ENCODE results near the gene SSBP1. TPM values are rescaled to one million over a fixed set of nuclear protein-coding genes. Genes with fewer than 3 reads are reported as not detected.

Gene SSBP1
- total and polyA plus RNA-seq, 2 experiments from 2014 or later, result 283 to 1,006 TPM

GRCh38 chr7:141785706-141786552, 47.8 kb downstream of the SSBP1 start:
- H3K4me1 Mint-ChIP-seq, result no peaks in the 10 kb centered on the region
- no peaks in the 10 kb centered on the region; the same call in 2 of the 3 replicates for H3K36me3 Mint-ChIP-seq (ENCODE audit: low read depth)
- TF ChIP-seq, protein P1, sequence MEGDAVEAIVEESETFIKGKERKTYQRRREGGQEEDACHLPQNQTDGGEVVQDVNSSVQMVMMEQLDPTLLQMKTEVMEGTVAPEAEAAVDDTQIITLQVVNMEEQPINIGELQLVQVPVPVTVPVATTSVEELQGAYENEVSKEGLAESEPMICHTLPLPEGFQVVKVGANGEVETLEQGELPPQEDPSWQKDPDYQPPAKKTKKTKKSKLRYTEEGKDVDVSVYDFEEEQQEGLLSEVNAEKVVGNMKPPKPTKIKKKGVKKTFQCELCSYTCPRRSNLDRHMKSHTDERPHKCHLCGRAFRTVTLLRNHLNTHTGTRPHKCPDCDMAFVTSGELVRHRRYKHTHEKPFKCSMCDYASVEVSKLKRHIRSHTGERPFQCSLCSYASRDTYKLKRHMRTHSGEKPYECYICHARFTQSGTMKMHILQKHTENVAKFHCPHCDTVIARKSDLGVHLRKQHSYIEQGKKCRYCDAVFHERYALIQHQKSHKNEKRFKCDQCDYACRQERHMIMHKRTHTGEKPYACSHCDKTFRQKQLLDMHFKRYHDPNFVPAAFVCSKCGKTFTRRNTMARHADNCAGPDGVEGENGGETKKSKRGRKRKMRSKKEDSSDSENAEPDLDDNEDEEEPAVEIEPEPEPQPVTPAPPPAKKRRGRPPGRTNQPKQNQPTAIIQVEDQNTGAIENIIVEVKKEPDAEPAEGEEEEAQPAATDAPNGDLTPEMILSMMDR (conservative IDR thresholded peaks at IDR 0.05; ENCODE audit: low read depth in 2 of 2), result peak; percentile 81 to 99
- no peak for TF ChIP-seq EZH2phosphoT487 (IDR thresholded peaks at IDR 0.05; ENCODE audit: unreplicated experiment)
- Histone ChIP-seq H3K79me2 (replicated peaks; ENCODE audit: insufficient read depth) (no peaks in the 10 kb centered on the region), H3K4me1 (ENCODE audit: insufficient read depth) (no peaks in the 10 kb centered on the region), H3K4me2 (no peak overlapping the region), H3K9me2 (ENCODE audit: insufficient read depth) (no peaks in the 10 kb centered on the region), H3K4me3 (no peak overlapping the region), H3K27ac (ENCODE audit: low read depth) (no peak overlapping the region), H2AFZ (no peak overlapping the region), H3F3A (replicated peaks; ENCODE audit: low read depth) (no peaks in the 10 kb centered on the region), H4K20me1 (replicated peaks; ENCODE audit: insufficient read depth) (peaks cover 4% of the 10 kb centered on the region; the same call in 1 of the 2 replicates), H3K36me3 (ENCODE audit: insufficient read depth) (peaks cover 8% of the 10 kb centered on the region; the same call in 1 of the 2 replicates), H3K27me3 (ENCODE audit: insufficient read depth) (no peaks in the 10 kb centered on the region)
- no peak overlapping the region for H3K4me3 Mint-ChIP-seq
- DNase-seq (ENCODE audit: low spot score) (peak; percentile 76), ATAC-seq (peak; percentile 86)
- H3K9me3 Mint-ChIP-seq, result no peaks in the 10 kb centered on the region
- H3K27ac Mint-ChIP-seq, result no peak overlapping the region
- no peaks in the 10 kb centered on the region for H3K27me3 Mint-ChIP-seq (ENCODE audit: insufficient read depth, low read depth, poor library complexity)

DNA sequence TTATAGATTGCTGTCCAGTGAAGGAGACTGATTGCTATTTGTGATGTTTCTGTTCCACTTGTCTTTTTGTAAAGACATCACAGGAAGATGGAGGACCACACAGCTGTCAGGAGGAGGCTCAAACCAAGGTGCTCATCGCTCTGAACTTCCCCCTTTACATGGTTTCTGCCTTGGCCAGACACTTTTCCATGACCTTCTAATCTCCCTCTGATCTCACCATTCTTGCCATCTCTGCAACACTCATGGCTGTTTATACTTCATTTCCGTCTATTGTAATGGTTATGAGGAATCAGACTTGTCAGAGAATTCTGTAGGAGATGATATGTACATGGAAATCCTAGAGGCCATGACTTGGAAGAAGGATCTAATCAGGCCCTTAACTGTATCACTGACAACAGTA, 50.1 kb downstream of the SSBP1 start:
- H3K27me3 ChIP-seq (ENCODE audit: insufficient read depth), result no peaks in the 10 kb centered on the region
- no peaks in the 10 kb centered on the region for H3K9me3 Mint-ChIP-seq
- no peak overlapping the region for H3K4me3 ChIP-seq
- no peaks in the 10 kb centered on the region for H3K9me2 ChIP-seq (ENCODE audit: insufficient read depth)
- no peaks in the 10 kb centered on the region for H3K27me3 Mint-ChIP-seq (ENCODE audit: insufficient read depth, low read depth, poor library complexity)
- no peak for ATAC-seq
- DNase-seq (ENCODE audit: low spot score), result no peak
- H2AFZ ChIP-seq, result no peak overlapping the region
- no peaks in the 10 kb centered on the region for H3K4me1 ChIP-seq (ENCODE audit: insufficient read depth)
- no peak overlapping the region for H3K27ac Mint-ChIP-seq
- H3K36me3 Mint-ChIP-seq (ENCODE audit: low read depth), result no peaks in the 10 kb centered on the region; the same call in 2 of the 3 replicates
- no peaks in the 10 kb centered on the region for H3K79me2 ChIP-seq (replicated peaks; ENCODE audit: insufficient read depth)
- H3K27ac ChIP-seq (ENCODE audit: low read depth), result no peak overlapping the region
- H3K4me3 Mint-ChIP-seq, result no peak overlapping the region
- H3F3A ChIP-seq (replicated peaks; ENCODE audit: low read depth), result no peaks in the 10 kb centered on the region
- H4K20me1 ChIP-seq (replicated peaks; ENCODE audit: insufficient read depth), result no peaks in the 10 kb centered on the region
- no peaks in the 10 kb centered on the region; the same call in 2 of the 3 replicates for H3K4me1 Mint-ChIP-seq
- H3K4me2 ChIP-seq, result no peak overlapping the region
- peaks cover 8% of the 10 kb centered on the region; the same call in 1 of the 2 replicates for H3K36me3 ChIP-seq (ENCODE audit: insufficient read depth)
- TF ChIP-seq CREB1 (CRISPR knock-in tag; IDR thresholded peaks at IDR 0.05; ENCODE audit: low read depth), result no peak
- TF ChIP-seq ZNF462 (CRISPR knock-in tag; IDR thresholded peaks at IDR 0.05), result no peak
- TF ChIP-seq EZH2phosphoT487 (IDR thresholded peaks at IDR 0.05; ENCODE audit: unreplicated experiment), result no peak
- no peak for TF ChIP-seq ZNF331 (CRISPR knock-in tag; IDR thresholded peaks at IDR 0.05; ENCODE audit: low read depth)
- no peak for TF ChIP-seq REST (IDR thresholded peaks at IDR 0.05; ENCODE audit: unreplicated experiment)
- no peak for TF ChIP-seq STAT1 (IDR thresholded peaks at IDR 0.05; ENCODE audit: unreplicated experiment)
- TF ChIP-seq NANOG (IDR thresholded peaks at IDR 0.05; ENCODE audit: borderline replicate concordance), result no peak
